ENCODE results near the gene SNX21. TPM values are rescaled to one million over a fixed set of nuclear protein-coding genes. Genes with fewer than 3 reads are reported as not detected.

SNX21 gene
- total RNA-seq, 4 donors from 2014 or later, result 159 to 236 (median 203) TPM

DNA sequence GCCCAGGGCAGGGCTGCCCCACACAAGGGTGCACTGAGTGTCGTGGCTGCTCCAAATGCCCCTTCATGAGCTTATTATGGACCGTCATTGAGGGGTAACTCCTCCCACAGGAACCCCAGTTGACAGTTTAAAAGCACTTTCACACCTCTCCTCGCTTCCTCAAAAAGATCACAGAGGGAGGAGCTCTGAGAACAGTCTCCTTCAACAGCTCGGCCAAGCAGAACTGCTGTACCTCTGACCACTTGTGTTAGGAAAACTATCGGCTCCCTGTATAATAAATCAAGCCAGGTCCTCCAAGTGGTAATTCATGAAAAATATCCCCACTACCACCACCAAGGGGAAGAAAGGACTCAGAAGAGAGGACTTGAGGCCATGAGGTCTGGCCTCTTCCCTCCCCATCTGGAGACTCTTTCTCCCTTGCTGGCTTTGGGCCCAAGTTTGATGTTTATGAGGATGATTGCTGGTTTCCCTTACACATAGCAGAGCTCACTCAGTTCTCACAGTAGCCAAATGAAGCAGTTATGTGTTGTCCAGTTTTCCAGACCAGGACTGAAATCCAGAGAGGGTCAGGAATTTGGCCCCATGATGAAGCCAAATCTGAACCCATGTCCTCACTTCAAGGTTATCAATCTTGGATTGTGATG is 8.7 kb downstream of the SNX21 start:
- intact Hi-C loops (cut with DNase I; ENCODE audit: low total_unique reads), result no loop called here
- no peak overlapping the region for H3K4me3 ChIP-seq (ENCODE audit: low read depth, poor library complexity, severe bottlenecking)
- 67 to 73% methylated on average over 5 of the region's 5 CpGs for WGBS, 2 donors
- DNase-seq (ENCODE audit: low spot score in 2 of 2), result no peak
- TF ChIP-seq POLR2A (IDR thresholded peaks at IDR 0.05), result no peak
- TF ChIP-seq, protein P1, sequence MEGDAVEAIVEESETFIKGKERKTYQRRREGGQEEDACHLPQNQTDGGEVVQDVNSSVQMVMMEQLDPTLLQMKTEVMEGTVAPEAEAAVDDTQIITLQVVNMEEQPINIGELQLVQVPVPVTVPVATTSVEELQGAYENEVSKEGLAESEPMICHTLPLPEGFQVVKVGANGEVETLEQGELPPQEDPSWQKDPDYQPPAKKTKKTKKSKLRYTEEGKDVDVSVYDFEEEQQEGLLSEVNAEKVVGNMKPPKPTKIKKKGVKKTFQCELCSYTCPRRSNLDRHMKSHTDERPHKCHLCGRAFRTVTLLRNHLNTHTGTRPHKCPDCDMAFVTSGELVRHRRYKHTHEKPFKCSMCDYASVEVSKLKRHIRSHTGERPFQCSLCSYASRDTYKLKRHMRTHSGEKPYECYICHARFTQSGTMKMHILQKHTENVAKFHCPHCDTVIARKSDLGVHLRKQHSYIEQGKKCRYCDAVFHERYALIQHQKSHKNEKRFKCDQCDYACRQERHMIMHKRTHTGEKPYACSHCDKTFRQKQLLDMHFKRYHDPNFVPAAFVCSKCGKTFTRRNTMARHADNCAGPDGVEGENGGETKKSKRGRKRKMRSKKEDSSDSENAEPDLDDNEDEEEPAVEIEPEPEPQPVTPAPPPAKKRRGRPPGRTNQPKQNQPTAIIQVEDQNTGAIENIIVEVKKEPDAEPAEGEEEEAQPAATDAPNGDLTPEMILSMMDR (IDR thresholded peaks at IDR 0.05), result no peak

DNA sequence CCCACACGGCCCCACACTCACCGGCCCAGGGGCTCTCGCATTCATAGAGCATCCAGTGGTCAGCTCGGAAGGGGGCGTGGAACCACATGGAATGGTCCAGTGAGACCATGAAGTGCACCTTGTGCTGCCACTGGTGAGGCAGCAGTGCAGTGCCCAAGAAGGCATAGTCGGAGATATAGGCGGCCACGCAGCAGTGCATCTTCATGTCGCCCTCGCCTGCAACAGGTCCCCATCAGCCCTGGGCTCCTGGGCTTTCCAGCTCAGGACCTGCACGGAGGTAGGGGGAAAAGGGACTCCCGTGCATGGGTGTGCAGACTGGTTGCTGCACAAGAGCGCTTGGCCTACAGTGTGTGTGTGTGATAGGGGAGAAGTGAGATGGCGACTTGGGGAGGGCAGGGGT is 9.9 kb downstream of the SNX21 start:
- no peak for DNase-seq (ENCODE audit: low spot score in 2 of 2)
- no peak for TF ChIP-seq POLR2A (IDR thresholded peaks at IDR 0.05)
- TF ChIP-seq, protein P1 (IDR thresholded peaks at IDR 0.05), result no peak
- 88 to 96% methylated on average over 11 to 14 of the region's 14 CpGs for WGBS, 2 donors
- no peak overlapping the region for H3K4me3 ChIP-seq (ENCODE audit: low read depth, poor library complexity, severe bottlenecking)
- intact Hi-C loops (cut with DNase I; ENCODE audit: low total_unique reads), result no loop called here

DNA sequence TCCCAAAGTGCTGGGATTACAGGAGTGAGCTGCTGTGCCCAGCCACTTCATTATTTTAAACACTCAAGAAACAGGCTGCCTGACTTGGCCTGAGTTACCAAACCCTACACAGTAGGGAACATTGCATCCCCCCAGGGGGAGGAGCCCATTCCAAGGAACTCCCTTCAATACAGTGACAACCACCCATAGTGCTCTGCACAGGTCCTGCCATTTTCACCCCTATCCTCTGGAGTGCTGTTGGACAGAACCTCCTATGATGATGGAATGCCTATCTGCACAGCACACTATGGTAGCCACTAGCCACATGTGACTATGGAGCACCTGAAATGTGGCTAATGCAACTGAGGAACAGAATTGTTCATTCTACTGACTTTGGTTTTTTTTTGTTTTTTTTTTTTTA is 11.9 kb downstream of the SNX21 start:
- no peak overlapping the region for H3K4me3 ChIP-seq (ENCODE audit: low read depth, poor library complexity, severe bottlenecking)
- no peak for DNase-seq (ENCODE audit: low spot score in 2 of 2)
- TF ChIP-seq, protein P1 (IDR thresholded peaks at IDR 0.05), result no peak
- TF ChIP-seq POLR2A (IDR thresholded peaks at IDR 0.05), result no peak
- intact Hi-C loops (cut with DNase I; ENCODE audit: low total_unique reads), result no loop called here

DNA sequence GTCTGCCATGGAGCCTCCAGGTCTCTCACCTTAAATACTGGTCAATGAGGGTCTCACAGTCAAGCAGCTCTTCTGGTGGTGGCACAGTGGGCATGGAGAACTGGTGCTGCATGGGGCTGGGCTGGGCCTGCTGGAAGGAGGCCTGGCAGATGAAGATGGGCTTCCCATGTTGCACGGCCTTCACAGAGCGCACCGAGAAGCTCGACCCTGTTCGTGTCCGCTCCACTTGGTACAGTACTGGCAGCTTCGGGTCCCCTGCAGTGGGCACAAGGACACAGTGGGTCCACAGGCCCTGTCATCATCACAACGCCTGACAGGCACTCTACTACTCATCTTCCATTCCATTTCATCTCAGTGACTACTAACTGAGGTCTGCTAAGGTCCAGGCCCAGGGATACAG is 14.8 kb downstream of the SNX21 start:
- no peak for DNase-seq (ENCODE audit: low spot score in 2 of 2)
- intact Hi-C loops (cut with DNase I; ENCODE audit: low total_unique reads), result no loop called here
- H3K4me3 ChIP-seq (ENCODE audit: low read depth, poor library complexity, severe bottlenecking), result no peak overlapping the region
- WGBS, 2 donors, result 86 to 96% methylated on average over 7 to 8 of the region's 8 CpGs
- TF ChIP-seq, protein P1 (IDR thresholded peaks at IDR 0.05), result no peak
- no peak for TF ChIP-seq POLR2A (IDR thresholded peaks at IDR 0.05)

DNA sequence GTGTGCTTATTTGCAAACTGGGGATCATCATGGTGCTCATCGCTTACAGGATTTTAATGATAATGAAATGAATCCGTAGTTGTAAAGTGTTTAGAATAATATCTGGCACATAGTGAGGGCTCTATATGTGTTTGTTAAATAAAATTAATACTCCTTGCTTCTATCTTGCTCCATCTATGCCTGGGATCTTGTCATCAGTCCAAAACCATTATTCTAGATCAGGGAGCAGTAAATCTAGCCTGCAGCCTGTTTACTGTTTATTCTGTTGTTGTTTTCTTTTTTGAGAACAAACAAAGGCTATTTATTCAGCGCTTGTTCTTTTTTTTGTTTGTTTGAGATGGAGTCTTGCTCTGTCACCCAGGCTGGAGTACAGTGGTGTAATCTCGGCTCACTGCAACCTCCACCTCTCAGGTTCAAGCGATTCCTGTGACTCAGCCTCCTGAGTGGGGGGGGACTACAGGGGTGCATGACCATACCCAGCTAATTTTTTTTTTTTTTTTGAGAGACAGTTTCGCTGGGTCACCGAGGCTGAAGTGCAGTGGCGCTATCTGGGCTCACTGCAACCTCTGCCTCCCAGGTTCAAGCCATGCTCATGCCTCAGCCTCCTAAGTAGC is 15.5 kb downstream of the SNX21 start:
- 90 to 96% methylated on average over 8 of the region's 8 CpGs for WGBS, 2 donors
- intact Hi-C loops (cut with DNase I; ENCODE audit: low total_unique reads), result no loop called here
- TF ChIP-seq, protein P1 (IDR thresholded peaks at IDR 0.05), result no peak
- TF ChIP-seq POLR2A (IDR thresholded peaks at IDR 0.05), result no peak
- no peak for DNase-seq (ENCODE audit: low spot score in 2 of 2)
- H3K4me3 ChIP-seq (ENCODE audit: low read depth, poor library complexity, severe bottlenecking), result no peak overlapping the region

DNA sequence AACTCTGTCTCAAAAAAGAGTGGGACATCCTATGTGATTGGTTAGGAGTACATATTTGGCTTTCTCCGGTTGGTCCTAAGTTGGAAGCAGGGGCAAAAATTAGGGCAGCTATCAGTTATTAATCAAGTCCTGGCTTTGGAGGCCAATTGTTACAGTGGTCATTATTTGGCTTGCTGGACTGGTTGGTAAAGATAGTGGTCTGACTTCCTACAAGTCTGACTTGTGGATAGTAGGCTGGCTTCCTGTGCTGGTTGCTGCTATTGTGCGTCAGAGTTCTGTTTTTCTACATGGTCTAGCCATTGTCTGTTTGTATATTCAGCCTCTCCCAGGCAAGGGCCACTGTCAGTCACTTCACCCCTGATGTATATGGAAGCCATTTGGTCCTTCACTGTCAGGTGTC is 16.6 kb downstream of the SNX21 start:
- TF ChIP-seq, protein P1 (IDR thresholded peaks at IDR 0.05), result no peak
- no peak for TF ChIP-seq POLR2A (IDR thresholded peaks at IDR 0.05)
- no peak overlapping the region for H3K4me3 ChIP-seq (ENCODE audit: low read depth, poor library complexity, severe bottlenecking)
- intact Hi-C loops (cut with DNase I; ENCODE audit: low total_unique reads), result no loop called here
- 100% methylated on average over 2 of the region's 2 CpGs for whole genome bisulfite sequencing, 2 donors
- no peak for DNase-seq (ENCODE audit: low spot score in 2 of 2)
